Mesenchymal stem cell (in vitro differentiated cells and primary cell): ENCODE results near the gene PRPF19.

ENCODE experiments used
- DNase-seq: peaks from one replicate; pipeline ENCODE4 v3.0.0-alpha.2; 2013
- H2AFZ ChIP-seq: one replicate; pipeline ENCODE4 v1.6.1; 2013; ENCODE audit warnings: low read depth, mild to moderate bottlenecking, control low read depth, inconsistent platforms, low read length, moderate library complexity
- H2AK5ac ChIP-seq: 2 replicates; pipeline ENCODE4 v1.6.1; 2013; ENCODE audit warnings: low read length, moderate library complexity, mild to moderate bottlenecking, inconsistent platforms; ENCODE audit not compliant: severe bottlenecking
- H2BK120ac ChIP-seq: one replicate; pipeline ENCODE4 v1.6.1; 2013; ENCODE audit warnings: low read depth, mild to moderate bottlenecking, inconsistent platforms, low read length, moderate library complexity
- H2BK12ac ChIP-seq, 2 experiments: one replicate each; pipeline ENCODE4 v1.6.1; 2013; ENCODE audit warnings: inconsistent platforms in 2 of 2, low read length in 2 of 2, mild to moderate bottlenecking in 2 of 2, moderate library complexity in 2 of 2, control low read depth in 1 of 2
- H2BK15ac ChIP-seq: one replicate; pipeline ENCODE4 v1.6.1; 2013; ENCODE audit warnings: mild to moderate bottlenecking, low read depth, inconsistent platforms; ENCODE audit not compliant: poor library complexity, severe bottlenecking
- H2BK5ac ChIP-seq: 2 replicates; pipeline ENCODE4 v1.6.1; 2013; ENCODE audit warnings: low read depth, mild to moderate bottlenecking, low read length, control low read depth, inconsistent platforms; ENCODE audit not compliant: poor library complexity, severe bottlenecking
- H3K14ac ChIP-seq, 2 experiments: one replicate each; pipeline ENCODE4 v1.6.1; 2013; ENCODE audit warnings: inconsistent platforms in 2 of 2, low read length in 2 of 2, control low read depth in 1 of 2, mild to moderate bottlenecking in 1 of 2, moderate library complexity in 1 of 2
- H3K18ac ChIP-seq, 2 experiments: one replicate each; pipeline ENCODE4 v1.6.1; 2013; ENCODE audit warnings: inconsistent platforms in 2 of 2, low read length in 2 of 2, control low read depth in 1 of 2, low read depth in 1 of 2, mild to moderate bottlenecking in 1 of 2
- H3K23ac ChIP-seq, 2 experiments: one replicate each; pipeline ENCODE4 v1.6.1; 2013; ENCODE audit warnings: inconsistent platforms in 2 of 2, low read length in 2 of 2, mild to moderate bottlenecking in 2 of 2, moderate library complexity in 2 of 2, control low read depth in 1 of 2
- H3K27ac ChIP-seq: 2 replicates; pipeline ENCODE4 v1.5.1; 2013; ENCODE audit warnings: mild to moderate bottlenecking, moderate library complexity, low read length, control low read depth, inconsistent platforms; ENCODE audit not compliant: poor library complexity, severe bottlenecking
- H3K27me3 ChIP-seq, 2 experiments: 2 replicates each; pipeline versions ENCODE4 v1.6.1 to v1.7.0; 2013; ENCODE audit warnings: low read length in 2 of 2, mild to moderate bottlenecking in 2 of 2, moderate library complexity in 2 of 2, control low read depth in 1 of 2, inconsistent platforms in 1 of 2; ENCODE audit not compliant: control insufficient read depth in 1 of 2, insufficient read depth in 1 of 2
- H3K36me3 ChIP-seq, 2 experiments: 2 replicates each; pipeline versions ENCODE4 v1.6.1 to v1.7.0; 2013; ENCODE audit warnings: low read length in 2 of 2, control low read depth in 1 of 2, inconsistent platforms in 1 of 2, low read depth in 1 of 2, mild to moderate bottlenecking in 1 of 2; ENCODE audit not compliant: insufficient read depth in 2 of 2, control insufficient read depth in 1 of 2
- H3K4ac ChIP-seq, 2 experiments: one replicate each; pipeline ENCODE4 v1.6.1; 2013; ENCODE audit warnings: inconsistent platforms in 2 of 2, low read length in 2 of 2, mild to moderate bottlenecking in 2 of 2, moderate library complexity in 2 of 2, control low read depth in 1 of 2, low read depth in 1 of 2
- H3K4me1 ChIP-seq: 2 replicates; pipeline ENCODE4 v1.6.1; 2013; ENCODE audit warnings: low read depth, low read length, control low read depth; ENCODE audit not compliant: control insufficient read depth, insufficient read depth
- H3K4me2 ChIP-seq: 2 replicates; pipeline ENCODE4 v1.6.1; 2013; ENCODE audit warnings: low read length, mild to moderate bottlenecking, inconsistent platforms; ENCODE audit not compliant: poor library complexity, severe bottlenecking
- H3K4me3 ChIP-seq, 2 experiments: 2 replicates each; pipeline versions ENCODE4 v1.5.1 to v1.7.0; 2013; ENCODE audit warnings: low read length in 2 of 2, mild to moderate bottlenecking in 2 of 2, control low read depth in 1 of 2, low read depth in 1 of 2; ENCODE audit not compliant: insufficient read depth in 1 of 2
- H3K79me1 ChIP-seq: replicated peaks from 2 replicates; pipeline ENCODE4 v1.6.1; 2013; ENCODE audit warnings: mild to moderate bottlenecking, control low read depth, low read length, inconsistent platforms; ENCODE audit not compliant: poor library complexity, severe bottlenecking
- H3K9ac ChIP-seq: 2 replicates; pipeline ENCODE4 v1.7.0; 2013; ENCODE audit warnings: mild to moderate bottlenecking, low read length, moderate library complexity
- H3K9me3 ChIP-seq: 2 replicates; pipeline ENCODE4 v1.7.0; 2013; ENCODE audit warnings: mild to moderate bottlenecking, low read length; ENCODE audit not compliant: control insufficient read depth
- H4K8ac ChIP-seq: one replicate; pipeline ENCODE4 v1.6.1; 2013; ENCODE audit warnings: inconsistent platforms, mild to moderate bottlenecking, low read length, moderate library complexity
- H4K91ac ChIP-seq: one replicate; pipeline ENCODE4 v1.6.1; 2013; ENCODE audit warnings: mild to moderate bottlenecking, low read length, inconsistent platforms
- WGBS: methylation state at CpG from one replicate; pipeline ENCODE4 v1.1.7; 2013; ENCODE audit warnings: mixed read lengths; 5-methylcytosine and 5-hydroxymethylcytosine counted together

Gene PRPF19

DNA sequence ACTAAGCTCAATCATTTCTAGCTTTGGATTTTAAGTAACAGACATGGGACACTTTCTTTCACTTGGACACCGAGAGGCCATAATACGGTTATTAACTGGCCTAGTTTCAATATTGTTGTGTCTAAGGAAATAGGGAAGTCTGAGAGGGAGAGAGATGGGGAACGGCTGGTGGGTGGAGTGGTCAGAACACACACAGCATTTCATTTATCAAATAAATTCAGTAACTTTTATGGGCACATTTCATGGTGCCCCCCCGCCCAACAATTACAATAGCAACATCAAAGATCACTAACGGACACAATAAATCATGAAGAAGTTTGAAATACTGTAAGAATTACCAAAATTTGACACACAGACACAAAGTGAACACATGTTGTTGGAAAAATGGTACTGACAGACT lies 10.7 kb downstream of the PRPF19 start:
- no peaks in the 10 kb centered on the region for H3K9me3 ChIP-seq
- H3K4me3 ChIP-seq = no peak overlapping the region
- H3K27me3 ChIP-seq = no peaks in the 10 kb centered on the region
- no peak overlapping the region for H3K27ac ChIP-seq
- H3K18ac ChIP-seq = no peak overlapping the region
- no peak overlapping the region for H3K4ac ChIP-seq
- H2BK12ac ChIP-seq = no peak overlapping the region
- no peak overlapping the region for H2BK120ac ChIP-seq
- no peak overlapping the region for H3K14ac ChIP-seq
- WGBS = 100% methylated on average over 1 of the region's 5 CpGs
- H3K36me3 ChIP-seq = peaks cover 42 to 94% of the 10 kb centered on the region in 2 experiments
- no peak overlapping the region for H2AFZ ChIP-seq
- no peak overlapping the region for H4K91ac ChIP-seq
- DNase-seq = no peak
- no peak overlapping the region for H2AK5ac ChIP-seq
- no peak overlapping the region for H3K23ac ChIP-seq
- H3K9ac ChIP-seq = no peak overlapping the region
- peaks cover 24% of the 10 kb centered on the region for H3K79me1 ChIP-seq
- no peak overlapping the region for H2BK5ac ChIP-seq
- no peak overlapping the region for H4K8ac ChIP-seq
- H3K4me2 ChIP-seq = no peak overlapping the region
- H3K4me1 ChIP-seq = peaks cover 2% of the 10 kb centered on the region
- no peak overlapping the region for H2BK15ac ChIP-seq

DNA sequence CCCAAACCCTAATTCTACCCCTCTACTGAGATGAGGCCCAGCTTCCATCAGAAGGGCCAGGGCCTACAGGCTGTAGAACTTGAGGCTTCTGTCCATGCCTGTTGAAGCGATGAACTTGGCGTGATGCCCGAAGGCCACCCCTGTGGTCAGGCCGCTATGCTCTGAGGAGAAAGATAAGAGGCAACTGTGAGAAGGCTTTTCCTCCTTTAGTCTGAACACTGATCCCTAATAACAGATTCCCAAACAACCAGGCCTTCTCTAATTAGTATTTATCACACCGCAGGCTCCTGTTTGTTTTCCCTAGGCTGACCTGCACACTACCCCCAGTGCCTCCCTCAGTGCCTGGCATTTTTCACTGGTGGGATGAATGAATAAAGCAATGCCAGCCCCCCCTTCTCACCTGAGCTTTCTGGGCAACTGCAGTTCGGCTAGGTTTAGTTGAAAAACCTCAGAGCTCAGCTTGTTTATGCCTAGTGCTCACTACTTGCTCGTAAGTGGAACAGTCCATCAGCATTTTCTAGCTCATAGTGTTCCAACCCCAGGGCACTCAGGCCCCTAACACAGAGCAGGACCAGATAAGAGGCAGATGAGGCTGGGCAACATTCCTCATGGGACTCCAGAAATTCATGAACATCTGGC lies 15.2 kb downstream of the PRPF19 start:
- Histone ChIP-seq H3K4me3 (no peak overlapping the region), H2BK120ac (no peak overlapping the region), H4K8ac (no peak overlapping the region), H3K23ac (no peak overlapping the region), H3K36me3 (peaks cover 25 to 60% of the 10 kb centered on the region in 2 experiments), H3K14ac (no peak overlapping the region), H4K91ac (no peak overlapping the region), H3K18ac (no peak overlapping the region), H3K4ac (no peak overlapping the region), H3K27me3 (no peaks in the 10 kb centered on the region), H2BK12ac (no peak overlapping the region), H2BK5ac (no peak overlapping the region), H3K4me1 (peaks cover 4% of the 10 kb centered on the region), H3K9ac (no peak overlapping the region), H3K9me3 (no peaks in the 10 kb centered on the region), H3K4me2 (no peak overlapping the region), H3K79me1 (peaks cover 8% of the 10 kb centered on the region), H2AK5ac (no peak overlapping the region), H2BK15ac (no peak overlapping the region), H2AFZ (no peak overlapping the region), H3K27ac (no peak overlapping the region)
- 94% methylated on average over 7 of the region's 7 CpGs for WGBS
- DNase-seq = no peak

DNA sequence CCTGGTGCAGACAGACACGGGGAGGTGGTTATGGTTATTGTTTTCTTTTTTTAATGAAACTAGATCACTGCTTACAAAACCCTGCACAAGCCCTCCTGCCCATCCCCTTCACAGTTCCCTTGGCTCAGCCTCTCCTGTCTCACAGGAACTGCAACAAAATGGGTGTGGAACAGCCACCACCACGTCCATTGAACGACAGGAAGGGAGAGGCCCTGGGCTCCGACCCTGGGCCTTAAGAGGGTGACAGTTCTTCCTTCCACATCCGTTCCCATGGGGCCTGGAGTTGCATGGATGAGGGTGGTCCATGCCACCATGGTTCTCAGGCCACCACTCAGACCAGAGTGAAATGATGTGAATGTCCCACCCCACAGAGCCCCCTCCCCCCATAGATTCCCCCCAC lies 15.7 kb downstream of the PRPF19 start:
- Histone ChIP-seq H3K18ac (no peak overlapping the region), H3K4me1 (peaks cover 4% of the 10 kb centered on the region), H3K4ac (no peak overlapping the region), H2AFZ (no peak overlapping the region), H4K91ac (no peak overlapping the region), H2BK15ac (no peak overlapping the region), H3K4me3 (no peak overlapping the region), H3K4me2 (no peak overlapping the region), H3K27me3 (no peaks in the 10 kb centered on the region), H3K14ac (no peak overlapping the region), H3K9ac (no peak overlapping the region), H3K36me3 (peaks cover 23 to 54% of the 10 kb centered on the region in 2 experiments), H2BK120ac (no peak overlapping the region), H3K23ac (no peak overlapping the region), H2BK12ac (no peak overlapping the region), H3K79me1 (peaks cover 8% of the 10 kb centered on the region), H3K27ac (no peak overlapping the region), H4K8ac (no peak overlapping the region), H3K9me3 (no peaks in the 10 kb centered on the region), H2AK5ac (no peak overlapping the region), H2BK5ac (no peak overlapping the region)
- WGBS = 82% methylated on average over 3 of the region's 5 CpGs
- DNase-seq = no peak

DNA sequence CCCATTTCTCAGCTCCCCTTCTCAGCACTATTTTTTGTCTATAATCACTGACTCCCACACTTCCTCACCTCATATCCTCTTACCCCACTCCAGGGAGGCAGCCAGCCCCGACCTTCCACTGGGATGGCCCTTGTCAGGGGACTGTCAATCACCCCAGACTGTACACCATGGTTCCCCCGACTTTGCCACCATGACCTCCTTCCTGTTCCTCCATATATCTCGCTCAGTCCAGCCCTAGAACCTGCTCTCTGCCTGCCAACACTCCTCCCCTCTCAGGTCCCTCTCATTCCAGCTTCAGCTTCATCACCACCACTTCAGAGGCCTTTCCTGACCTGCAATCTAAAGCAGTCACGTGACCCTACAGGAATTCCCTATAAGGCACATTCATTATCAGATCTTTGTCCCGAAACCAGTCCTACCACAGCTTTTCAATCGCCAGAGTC lies 16.5 kb downstream of the PRPF19 start:
- no peak overlapping the region for H2BK120ac ChIP-seq

More for the DNA sequence above, 16.5 kb downstream of the PRPF19 start:
- no peak overlapping the region for H3K9ac ChIP-seq
- H3K4me1 ChIP-seq = peaks cover 4% of the 10 kb centered on the region
- H4K91ac ChIP-seq = no peak overlapping the region
- H2AFZ ChIP-seq = no peak overlapping the region
- no peak overlapping the region for H3K23ac ChIP-seq
- H3K79me1 ChIP-seq = peaks cover 8% of the 10 kb centered on the region
- no peak overlapping the region for H4K8ac ChIP-seq
- H3K27me3 ChIP-seq = no peaks in the 10 kb centered on the region
- H3K18ac ChIP-seq = no peak overlapping the region
- no peak overlapping the region for H2AK5ac ChIP-seq
- H2BK5ac ChIP-seq = no peak overlapping the region
- H3K36me3 ChIP-seq = peaks cover 23 to 46% of the 10 kb centered on the region in 2 experiments
- no peaks in the 10 kb centered on the region for H3K9me3 ChIP-seq
- no peak for DNase-seq
- H3K4ac ChIP-seq = no peak overlapping the region
- H2BK15ac ChIP-seq = no peak overlapping the region
- no peak overlapping the region for H3K27ac ChIP-seq
- 85% methylated on average over 6 of the region's 6 CpGs for WGBS
- H3K4me2 ChIP-seq = no peak overlapping the region
- H3K14ac ChIP-seq = peak overlapping the region in 1 of 2 experiments; percentile 59
- no peak overlapping the region for H3K4me3 ChIP-seq
- no peak overlapping the region for H2BK12ac ChIP-seq
